ENCODE results near the gene ST14. TPM values are rescaled to one million over a fixed set of nuclear protein-coding genes. Genes with fewer than 3 reads are reported as not detected.

Gene ST14
- total RNA-seq, 4 donors from 2014 or later = 0.88 to 15.6 (median 2.8) TPM

GRCh38 chr11:130133716-130134115 lies 25.9 kb upstream of the ST14 start:
- H3K4me3 ChIP-seq = no peak overlapping the region
- no peaks in the 10 kb centered on the region for H3K36me3 ChIP-seq
- H3K4me1 ChIP-seq = no peaks in the 10 kb centered on the region
- no peak for DNase-seq
- H3K27me3 ChIP-seq = no peaks in the 10 kb centered on the region
- H3K27ac ChIP-seq = no peak overlapping the region
- TF ChIP-seq, protein P1, sequence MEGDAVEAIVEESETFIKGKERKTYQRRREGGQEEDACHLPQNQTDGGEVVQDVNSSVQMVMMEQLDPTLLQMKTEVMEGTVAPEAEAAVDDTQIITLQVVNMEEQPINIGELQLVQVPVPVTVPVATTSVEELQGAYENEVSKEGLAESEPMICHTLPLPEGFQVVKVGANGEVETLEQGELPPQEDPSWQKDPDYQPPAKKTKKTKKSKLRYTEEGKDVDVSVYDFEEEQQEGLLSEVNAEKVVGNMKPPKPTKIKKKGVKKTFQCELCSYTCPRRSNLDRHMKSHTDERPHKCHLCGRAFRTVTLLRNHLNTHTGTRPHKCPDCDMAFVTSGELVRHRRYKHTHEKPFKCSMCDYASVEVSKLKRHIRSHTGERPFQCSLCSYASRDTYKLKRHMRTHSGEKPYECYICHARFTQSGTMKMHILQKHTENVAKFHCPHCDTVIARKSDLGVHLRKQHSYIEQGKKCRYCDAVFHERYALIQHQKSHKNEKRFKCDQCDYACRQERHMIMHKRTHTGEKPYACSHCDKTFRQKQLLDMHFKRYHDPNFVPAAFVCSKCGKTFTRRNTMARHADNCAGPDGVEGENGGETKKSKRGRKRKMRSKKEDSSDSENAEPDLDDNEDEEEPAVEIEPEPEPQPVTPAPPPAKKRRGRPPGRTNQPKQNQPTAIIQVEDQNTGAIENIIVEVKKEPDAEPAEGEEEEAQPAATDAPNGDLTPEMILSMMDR (IDR thresholded peaks at IDR 0.05) = no peak
- no peak for TF ChIP-seq POLR2A (IDR thresholded peaks at IDR 0.05)
- intact Hi-C loops (cut with DNase I; ENCODE audit: low total_unique reads) = loop anchor here (5.0 kb wide), 1 partner anchor 211 kb away; no protein-coding TSS in a partner anchor
- no peaks in the 10 kb centered on the region for H3K9me3 ChIP-seq

DNA sequence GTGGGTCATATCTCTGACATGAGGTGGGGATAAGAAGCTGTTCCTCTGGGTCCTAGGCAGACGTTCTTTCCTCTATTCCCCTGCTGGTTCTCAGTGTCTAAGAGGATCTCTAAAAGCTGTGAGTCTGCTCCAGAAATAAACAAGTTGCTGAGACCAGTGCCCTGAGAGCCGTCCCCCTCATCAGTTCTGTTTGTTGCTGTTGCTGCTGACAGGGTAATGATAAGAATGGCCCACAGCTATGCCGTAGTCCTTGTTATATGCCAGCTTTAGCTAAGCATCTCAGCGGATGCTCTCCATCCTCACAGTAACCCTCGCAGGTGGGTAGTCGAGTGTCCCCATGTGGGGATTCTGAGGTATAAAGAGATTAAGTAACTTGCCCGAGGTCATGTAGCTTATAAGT lies 23.5 kb upstream of the ST14 start:
- no peak for DNase-seq
- Histone ChIP-seq H3K9me3 (no peaks in the 10 kb centered on the region), H3K27me3 (no peaks in the 10 kb centered on the region), H3K27ac (no peak overlapping the region), H3K4me3 (no peak overlapping the region), H3K4me1 (no peaks in the 10 kb centered on the region), H3K36me3 (no peaks in the 10 kb centered on the region)
- intact Hi-C loops (cut with DNase I; ENCODE audit: low total_unique reads) = no loop called here
- TF ChIP-seq, protein P1 (IDR thresholded peaks at IDR 0.05) = no peak
- TF ChIP-seq POLR2A (IDR thresholded peaks at IDR 0.05) = no peak

DNA sequence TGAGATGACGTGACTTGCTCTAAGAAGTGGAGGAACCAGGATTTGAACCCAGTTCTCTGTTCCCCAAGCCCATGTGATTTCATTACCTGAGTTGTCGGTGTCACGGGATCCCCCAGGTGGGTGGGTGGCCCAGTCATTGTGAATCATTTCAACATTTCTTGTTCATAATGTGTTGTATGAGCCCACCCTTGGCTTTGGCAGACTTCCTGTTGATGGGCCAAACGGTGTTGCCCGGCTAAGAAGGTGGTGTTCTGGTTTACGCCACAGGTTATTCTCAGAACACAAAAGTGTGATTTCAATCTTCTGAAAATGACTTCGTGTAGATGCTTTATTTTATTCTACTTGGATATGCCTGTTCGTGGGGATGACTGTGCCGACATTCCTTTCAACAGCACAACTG lies 21.6 kb upstream of the ST14 start:
- H3K9me3 ChIP-seq = no peaks in the 10 kb centered on the region
- no peak overlapping the region for H3K4me3 ChIP-seq
- DNase-seq = no peak
- TF ChIP-seq, protein P1 (IDR thresholded peaks at IDR 0.05) = no peak
- no peak for TF ChIP-seq POLR2A (IDR thresholded peaks at IDR 0.05)
- H3K27me3 ChIP-seq = no peaks in the 10 kb centered on the region
- no peaks in the 10 kb centered on the region for H3K36me3 ChIP-seq
- H3K27ac ChIP-seq = no peak overlapping the region
- no peaks in the 10 kb centered on the region for H3K4me1 ChIP-seq
- intact Hi-C loops (cut with DNase I; ENCODE audit: low total_unique reads) = no loop called here

GRCh38 chr11:130139401-130139800 lies 20.2 kb upstream of the ST14 start:
- no peaks in the 10 kb centered on the region for H3K36me3 ChIP-seq
- no peak overlapping the region for H3K27ac ChIP-seq
- intact Hi-C loops (cut with DNase I; ENCODE audit: low total_unique reads) = no loop called here
- H3K4me3 ChIP-seq = no peak overlapping the region
- TF ChIP-seq POLR2A (IDR thresholded peaks at IDR 0.05) = no peak
- TF ChIP-seq, protein P1 (IDR thresholded peaks at IDR 0.05) = no peak
- no peaks in the 10 kb centered on the region for H3K9me3 ChIP-seq
- DNase-seq = no peak
- H3K4me1 ChIP-seq = no peaks in the 10 kb centered on the region
- no peaks in the 10 kb centered on the region for H3K27me3 ChIP-seq

GRCh38 chr11:130141561-130142341 lies 17.8 kb upstream of the ST14 start:
- TF ChIP-seq POLR2A (IDR thresholded peaks at IDR 0.05) = no peak
- TF ChIP-seq, protein P1 (IDR thresholded peaks at IDR 0.05) = no peak
- no peak overlapping the region for H3K27ac ChIP-seq
- no peaks in the 10 kb centered on the region for H3K27me3 ChIP-seq
- intact Hi-C loops (cut with DNase I; ENCODE audit: low total_unique reads) = no loop called here
- H3K4me1 ChIP-seq = no peaks in the 10 kb centered on the region
- no peaks in the 10 kb centered on the region for H3K36me3 ChIP-seq
- no peaks in the 10 kb centered on the region for H3K9me3 ChIP-seq
- DNase-seq = no peak
- no peak overlapping the region for H3K4me3 ChIP-seq
